PFSK-1 (cell line): ENCODE results near the gene DNAJC11.

ENCODE experiments used
- POLR2AphosphoS5 ChIP-seq: IDR thresholded peaks from 2 replicates; pipeline ENCODE4 v1.6.1; 2012; ENCODE audit warnings: low read depth, mild to moderate bottlenecking, control low read depth, low read length, moderate library complexity
- TF ChIP-seq, protein P1 (sequence below), 2 experiments: IDR thresholded peaks; 2 replicates each; pipeline versions ENCODE4 v1.6.1 to v1.8.0; 2011 to 2012; ENCODE audit warnings: low read depth in 2 of 2, low read length in 2 of 2, control low read depth in 1 of 2, inconsistent platforms in 1 of 2, mild to moderate bottlenecking in 1 of 2, moderate library complexity in 1 of 2; ENCODE audit not compliant: insufficient read depth in 1 of 2

DNA sequence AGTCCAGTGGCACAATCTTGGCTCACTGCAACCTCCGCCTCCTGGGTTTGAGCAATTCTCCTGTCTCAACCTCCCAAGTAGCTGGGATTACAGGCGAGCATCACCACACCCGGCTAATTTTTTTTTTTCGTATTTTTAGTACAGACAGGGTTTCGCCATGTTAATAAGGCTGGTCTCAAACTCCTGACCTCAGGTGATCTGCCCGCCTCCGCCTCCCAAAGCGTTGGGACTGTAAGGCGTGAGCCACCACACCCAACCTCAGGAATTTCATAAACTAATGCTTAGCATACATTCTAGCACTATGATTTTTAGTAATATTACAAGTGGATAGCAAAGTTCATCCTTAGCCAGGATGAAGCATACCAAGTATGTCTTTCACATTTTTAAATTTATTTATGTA lies 8.7 kb downstream of the DNAJC11 start:
- TF ChIP-seq, protein P1, sequence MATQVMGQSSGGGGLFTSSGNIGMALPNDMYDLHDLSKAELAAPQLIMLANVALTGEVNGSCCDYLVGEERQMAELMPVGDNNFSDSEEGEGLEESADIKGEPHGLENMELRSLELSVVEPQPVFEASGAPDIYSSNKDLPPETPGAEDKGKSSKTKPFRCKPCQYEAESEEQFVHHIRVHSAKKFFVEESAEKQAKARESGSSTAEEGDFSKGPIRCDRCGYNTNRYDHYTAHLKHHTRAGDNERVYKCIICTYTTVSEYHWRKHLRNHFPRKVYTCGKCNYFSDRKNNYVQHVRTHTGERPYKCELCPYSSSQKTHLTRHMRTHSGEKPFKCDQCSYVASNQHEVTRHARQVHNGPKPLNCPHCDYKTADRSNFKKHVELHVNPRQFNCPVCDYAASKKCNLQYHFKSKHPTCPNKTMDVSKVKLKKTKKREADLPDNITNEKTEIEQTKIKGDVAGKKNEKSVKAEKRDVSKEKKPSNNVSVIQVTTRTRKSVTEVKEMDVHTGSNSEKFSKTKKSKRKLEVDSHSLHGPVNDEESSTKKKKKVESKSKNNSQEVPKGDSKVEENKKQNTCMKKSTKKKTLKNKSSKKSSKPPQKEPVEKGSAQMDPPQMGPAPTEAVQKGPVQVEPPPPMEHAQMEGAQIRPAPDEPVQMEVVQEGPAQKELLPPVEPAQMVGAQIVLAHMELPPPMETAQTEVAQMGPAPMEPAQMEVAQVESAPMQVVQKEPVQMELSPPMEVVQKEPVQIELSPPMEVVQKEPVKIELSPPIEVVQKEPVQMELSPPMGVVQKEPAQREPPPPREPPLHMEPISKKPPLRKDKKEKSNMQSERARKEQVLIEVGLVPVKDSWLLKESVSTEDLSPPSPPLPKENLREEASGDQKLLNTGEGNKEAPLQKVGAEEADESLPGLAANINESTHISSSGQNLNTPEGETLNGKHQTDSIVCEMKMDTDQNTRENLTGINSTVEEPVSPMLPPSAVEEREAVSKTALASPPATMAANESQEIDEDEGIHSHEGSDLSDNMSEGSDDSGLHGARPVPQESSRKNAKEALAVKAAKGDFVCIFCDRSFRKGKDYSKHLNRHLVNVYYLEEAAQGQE (IDR thresholded peaks at IDR 0.05; ENCODE audit: insufficient read depth in 1 of 2, low read depth in 2 of 2, low read length in 2 of 2) = no peak
- TF ChIP-seq POLR2AphosphoS5 = no peak
